GM21381 (cell line): ENCODE results near the gene ARRB1.
A peak's percentile ranks its signal among the peaks of the same experiment; 100 is the strongest.
"Not testable (repeated sequence)": the region's sequence is repeated elsewhere in the genome, so short reads cannot be mapped to it uniquely, and the experiment has no call there.

Experiments used
- ATAC-seq: cut with Tn5 transposase; IDR thresholded peaks from one replicate; pipeline ENCODE4 v1.9.1; 2021; ENCODE audit warnings: mild to moderate bottlenecking, moderate library complexity; ENCODE audit not compliant: unreplicated experiment

ARRB1 gene

DNA sequence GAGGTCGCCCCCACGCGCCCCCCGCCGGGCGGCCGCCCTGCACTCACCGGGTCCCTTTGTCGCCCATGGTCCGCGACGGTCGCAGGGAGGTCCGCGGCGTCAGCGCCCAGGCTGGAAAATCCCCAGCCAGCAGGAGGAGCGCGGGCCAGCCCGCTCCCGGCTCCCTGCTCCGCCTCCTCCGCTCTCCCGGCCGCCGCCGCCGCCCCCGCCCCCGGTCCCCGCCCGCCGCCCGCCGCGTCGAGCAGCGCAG is at the start of gene ARRB1:
ARRB1 (minus strand) TSS at position 121 of the 250 bp plus-strand sequence; CDS start at position 67, 54 bp downstream.
- ATAC-seq: no peak

- no peak for ATAC-seq
These were observed 48.8 kb upstream of the ARRB1 start for GRCh38 chr11:75400146-75400865.

DNA sequence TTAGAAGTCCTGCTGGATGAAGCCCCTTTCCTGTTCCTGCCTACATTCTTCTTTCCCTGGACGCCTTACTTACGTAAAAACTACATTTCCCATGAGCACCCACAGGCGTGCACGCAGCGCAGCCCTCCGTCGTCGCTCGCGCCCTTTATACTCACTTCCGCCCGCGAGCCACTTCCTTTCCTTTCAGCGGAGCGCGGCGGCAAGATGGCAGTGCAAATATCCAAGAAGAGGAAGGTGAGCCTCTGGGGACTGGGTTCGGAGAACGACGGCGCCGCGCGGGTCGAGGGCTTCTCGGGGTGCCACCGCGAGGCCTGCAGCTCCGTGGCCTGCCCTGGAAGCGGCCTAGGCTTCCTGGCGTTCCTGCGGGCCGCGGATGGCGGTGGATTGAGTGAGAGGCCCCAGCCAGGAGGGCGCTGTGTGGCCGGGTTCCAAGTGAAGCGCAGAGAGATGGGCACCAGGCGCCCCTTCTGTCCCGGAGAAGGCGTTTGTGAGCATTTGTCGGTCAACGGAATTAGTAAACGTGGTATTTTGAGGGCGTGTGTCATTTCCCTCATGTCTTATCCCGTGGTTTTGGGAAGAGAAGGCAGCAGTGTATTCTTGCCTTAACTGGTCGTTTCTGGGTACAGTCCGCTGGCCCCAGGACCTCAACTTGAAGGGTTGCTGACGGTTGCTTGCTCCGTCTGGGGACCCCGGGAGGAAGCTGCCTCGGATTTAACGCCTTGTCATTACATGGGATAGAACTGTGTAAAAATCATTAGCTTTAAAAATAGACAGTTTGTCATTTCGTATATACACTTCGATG is 48.1 kb upstream of the ARRB1 start, which contains the start of gene RPS3:
RPS3 (plus strand) TSS at position 175 of the 802 bp plus-strand sequence; CDS start at position 205, 30 bp downstream.
- ATAC-seq: peak; percentile 81

DNA sequence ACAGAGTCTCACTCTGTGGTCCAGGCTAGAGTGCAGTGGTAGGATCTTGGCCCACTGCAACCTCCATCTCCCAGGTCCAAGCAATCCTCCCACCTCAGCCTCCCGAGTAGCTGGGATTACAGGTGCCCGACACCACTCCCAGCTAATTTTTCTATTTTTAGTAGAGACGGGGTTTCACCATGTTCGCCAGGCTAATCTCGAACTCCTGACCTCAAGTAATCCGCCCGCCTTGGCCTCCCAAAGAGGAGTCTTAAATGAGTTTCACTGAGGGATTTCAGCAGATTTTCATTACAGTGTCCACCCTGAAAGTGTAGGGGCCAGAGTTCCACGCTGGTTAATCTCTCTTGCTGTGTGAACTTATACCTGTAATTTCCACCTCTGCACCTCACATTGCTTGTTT is 47.4 kb upstream of the ARRB1 start:
- no peak for ATAC-seq

DNA sequence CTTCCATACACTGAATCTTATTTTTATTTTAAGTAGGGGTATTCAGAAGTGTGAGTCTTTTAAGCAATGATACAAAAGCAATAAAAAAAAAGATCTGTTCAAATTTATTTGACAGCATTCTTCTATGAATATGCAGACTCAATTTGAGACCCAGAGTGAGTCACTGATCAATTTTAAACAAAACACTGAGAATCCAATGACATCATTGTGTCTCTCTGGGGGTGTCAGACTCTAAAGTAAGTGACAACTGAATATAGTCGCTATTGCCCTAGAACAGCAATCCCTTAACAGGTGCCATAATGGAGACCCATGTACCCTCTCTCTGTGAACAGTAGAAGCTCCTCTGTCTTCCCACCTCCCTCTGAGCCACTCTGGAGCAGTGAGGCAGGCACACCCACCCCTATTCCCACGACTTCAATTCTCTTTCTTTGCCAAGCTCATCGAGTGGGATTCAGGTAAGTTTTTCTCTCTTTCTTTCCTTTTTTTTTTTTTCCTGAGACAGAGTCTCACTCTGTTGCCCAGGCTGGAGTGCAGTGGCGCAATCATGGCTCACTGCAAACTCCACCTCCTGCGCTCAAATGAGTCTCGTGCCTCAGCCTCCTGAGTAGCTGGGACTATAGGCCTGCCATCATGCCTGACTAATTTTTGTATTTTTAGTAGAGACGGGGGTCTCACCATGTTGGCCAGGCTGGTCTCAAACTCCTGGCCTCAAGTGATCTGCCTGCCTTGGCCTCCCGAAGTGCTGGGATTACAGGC is 42.8 kb upstream of the ARRB1 start:
- ATAC-seq: no peak

GRCh38 chr11:75389925-75390324 is 38.5 kb upstream of the ARRB1 start:
- no peak for ATAC-seq

GRCh38 chr11:75389276-75389605 is 37.8 kb upstream of the ARRB1 start:
- no peak for ATAC-seq

GRCh38 chr11:75388386-75389275 is 37.2 kb upstream of the ARRB1 start:
- no peak for ATAC-seq

DNA sequence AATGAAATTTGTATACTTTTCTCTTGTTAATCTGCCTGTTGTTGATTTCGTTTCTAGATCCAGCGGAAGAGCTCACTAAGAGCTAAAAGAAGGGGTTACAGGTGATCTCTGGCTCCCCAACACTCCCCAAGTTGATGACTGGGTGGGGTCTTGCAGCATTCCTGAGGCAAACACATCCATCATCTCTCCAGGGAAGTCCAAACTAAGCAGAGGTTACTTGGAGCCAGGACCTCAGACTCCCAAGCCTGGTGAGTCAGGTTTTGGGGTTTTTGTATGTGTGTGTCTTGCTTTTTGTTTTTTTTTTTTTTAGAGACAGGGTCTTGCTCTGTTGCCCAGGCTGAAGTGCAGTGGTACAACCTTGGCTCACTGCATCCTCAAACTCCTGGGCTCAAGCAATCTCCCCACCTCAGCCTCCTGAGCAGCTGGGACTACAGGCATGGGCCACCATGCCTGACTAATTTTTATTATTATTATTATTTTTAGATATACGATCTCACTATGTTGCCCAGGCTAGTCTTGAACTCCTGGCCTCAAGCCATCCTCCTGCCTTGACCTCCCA is 36.4 kb upstream of the ARRB1 start:
- ATAC-seq: no peak

DNA sequence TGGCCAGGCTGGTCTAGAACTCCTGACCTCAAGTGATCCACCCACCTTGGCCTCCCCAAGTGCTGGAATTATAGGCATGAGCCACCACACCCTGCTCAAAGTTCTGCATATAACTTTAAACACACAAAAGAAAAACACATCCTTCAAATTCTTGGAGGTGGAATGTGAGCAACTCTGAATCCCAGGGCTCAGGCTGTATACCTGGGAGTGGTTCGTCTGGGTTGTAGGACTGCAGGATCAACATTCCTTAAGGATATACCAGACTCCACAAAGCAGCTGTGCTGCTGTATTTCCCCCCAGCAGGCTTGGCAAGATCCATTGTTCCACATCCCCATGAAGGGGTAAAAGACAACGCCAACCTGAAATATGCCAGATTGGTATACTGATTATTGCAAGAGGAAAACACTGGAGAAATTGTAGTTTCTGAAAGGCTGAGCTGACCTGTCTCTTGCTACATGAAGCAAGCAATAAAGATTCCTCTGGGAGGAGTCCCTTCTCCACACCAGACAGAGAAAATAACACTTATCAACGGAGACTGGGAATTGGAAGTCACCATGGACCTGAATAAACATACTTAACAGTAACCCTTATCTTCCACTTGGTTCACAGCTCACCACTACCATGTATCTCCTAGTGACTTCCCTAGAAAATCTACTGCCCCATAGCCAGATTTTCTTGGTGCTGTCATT is 35.6 kb upstream of the ARRB1 start:
- ATAC-seq: no peak

DNA sequence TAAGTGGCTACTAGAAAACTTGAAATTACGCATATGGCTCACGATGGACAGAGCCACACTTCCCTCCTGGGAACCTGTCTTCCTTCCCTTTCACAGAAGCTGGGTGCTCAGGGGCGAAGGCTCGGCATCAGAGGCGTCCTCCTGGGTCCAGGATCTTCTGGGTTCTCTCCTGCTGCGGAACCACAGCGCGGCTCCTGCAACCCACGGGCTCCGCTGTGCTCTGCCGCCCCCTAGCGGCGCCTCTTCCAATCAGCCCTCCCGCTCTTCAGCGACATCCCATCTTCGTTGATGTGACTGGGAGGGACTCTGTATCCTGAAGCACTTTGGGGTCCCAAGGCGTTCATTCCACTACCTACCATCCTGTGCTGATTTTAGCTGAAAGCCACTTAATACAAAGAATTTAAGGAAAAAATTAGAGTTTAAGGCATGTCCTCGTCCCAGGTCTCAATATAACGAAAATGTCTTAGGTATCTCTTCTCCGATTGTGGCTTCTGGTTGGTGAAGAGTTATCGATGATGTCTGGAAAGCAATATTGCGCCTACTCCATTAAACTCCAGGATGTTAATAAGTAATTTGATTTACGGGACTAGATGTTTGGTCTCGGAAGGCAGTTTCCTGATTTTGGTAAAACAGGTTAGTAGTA is 33.1 kb upstream of the ARRB1 start:
- ATAC-seq: no peak

DNA sequence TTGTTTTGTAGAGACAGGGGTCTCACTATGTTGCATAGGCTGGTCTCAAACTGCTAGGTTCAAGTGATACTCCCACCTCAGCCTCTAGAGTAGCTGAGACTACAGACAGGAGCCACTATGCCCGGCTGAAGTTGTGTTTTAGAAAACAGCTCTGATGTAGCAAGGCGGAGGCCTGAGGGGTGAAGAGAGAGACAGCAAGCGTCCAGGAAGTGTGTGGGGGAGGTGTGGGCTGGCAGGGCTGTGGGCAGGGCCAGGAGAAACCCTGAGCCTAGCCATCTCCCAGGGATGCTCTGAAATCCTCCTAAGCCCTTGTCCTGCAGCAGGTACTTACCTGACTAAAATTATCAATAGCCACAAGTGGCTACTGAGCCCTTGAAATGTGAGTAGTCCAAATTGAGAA is 31.8 kb upstream of the ARRB1 start:
- ATAC-seq: no peak

DNA sequence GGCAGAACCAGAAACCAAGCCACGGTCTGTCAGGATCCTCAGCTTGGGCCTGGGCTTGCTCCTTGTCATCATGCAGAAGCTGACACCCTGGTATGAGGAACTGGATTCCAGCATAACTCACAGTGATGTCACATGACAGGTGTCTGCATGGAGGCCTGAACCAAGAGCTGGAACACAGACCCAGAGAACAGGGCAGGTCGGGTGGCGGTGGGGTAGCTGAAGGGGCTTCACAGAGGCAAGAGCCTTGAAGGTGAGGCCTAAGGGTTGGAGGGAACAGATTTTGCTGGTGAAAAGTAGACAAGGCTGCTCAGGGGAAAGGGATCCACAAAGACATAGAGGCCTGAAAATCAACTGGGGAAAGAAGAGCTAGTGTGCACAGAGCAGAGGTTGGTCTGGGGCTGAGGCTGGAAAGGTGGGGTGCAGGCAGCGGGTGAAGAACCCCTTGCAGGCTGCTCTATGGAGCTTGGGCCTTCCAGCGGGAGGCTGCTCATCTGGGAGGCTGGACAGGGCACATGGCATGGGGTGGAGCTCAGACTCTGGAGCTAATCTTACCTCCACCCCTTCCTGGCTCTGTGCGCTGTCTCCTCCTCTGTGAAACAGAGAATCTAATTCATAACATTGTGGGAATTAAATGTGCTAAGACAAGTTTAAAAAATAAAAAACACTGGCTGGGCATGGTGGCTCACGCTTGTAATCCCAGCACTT is 29.4 kb upstream of the ARRB1 start:
- ATAC-seq: no peak

DNA sequence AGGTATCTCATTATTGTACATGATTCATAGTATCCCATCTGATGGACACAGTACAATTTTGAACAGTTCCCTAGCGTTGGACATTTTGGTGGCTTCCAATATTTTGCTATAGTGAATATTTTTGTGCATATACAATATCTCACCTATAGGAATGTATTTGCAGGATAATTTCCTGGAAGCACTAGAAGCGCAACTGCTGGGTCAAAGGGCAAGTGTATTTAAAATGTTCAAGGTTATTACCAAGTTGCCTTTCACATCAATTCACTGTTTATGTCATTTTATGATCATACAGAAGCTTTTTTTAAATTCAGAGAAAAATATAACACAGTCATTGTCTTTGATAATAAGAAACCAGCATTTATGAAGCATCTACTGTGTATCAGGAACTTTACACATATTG is 28.8 kb upstream of the ARRB1 start:
- ATAC-seq: no peak

DNA sequence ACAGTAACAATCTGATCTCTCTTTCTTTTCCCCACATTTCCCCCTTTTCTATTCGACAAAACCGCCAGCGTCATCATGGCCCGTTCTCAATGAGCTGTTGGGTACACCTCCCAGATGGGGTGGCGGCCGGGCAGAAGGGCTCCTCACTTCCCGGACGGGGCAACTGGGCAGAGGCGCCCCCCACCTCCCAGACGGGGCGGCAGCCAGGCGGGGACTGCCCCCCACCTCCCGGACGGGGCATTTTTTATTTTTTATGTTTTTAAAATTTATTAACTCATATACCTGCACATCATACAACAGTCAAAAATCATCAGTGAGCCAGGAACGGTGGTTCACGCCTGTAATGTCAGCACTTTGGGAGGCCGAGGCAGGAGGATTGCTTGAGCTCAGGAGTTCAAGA is 27.3 kb upstream of the ARRB1 start:
- ATAC-seq: not testable (repeated sequence)

DNA sequence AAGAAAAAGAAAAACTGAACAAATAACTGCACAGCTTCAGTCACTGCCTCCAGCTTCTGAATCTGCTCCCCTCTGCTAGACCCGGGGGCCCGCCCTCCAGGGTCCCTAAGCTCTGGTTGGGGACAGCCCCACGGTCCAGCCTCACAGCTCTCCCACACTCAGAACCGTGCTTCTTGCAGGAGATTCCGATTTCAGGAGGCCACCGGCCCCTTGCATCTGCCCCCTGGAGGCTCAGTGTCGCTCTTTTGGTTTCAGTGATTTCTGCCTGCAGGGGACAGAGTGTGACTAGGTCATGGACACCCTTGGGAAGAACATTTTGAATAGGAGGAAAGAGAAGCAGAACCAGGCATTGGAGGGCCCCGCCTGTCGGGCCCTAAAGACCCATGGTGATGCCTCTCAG is 24.7 kb upstream of the ARRB1 start:
- ATAC-seq: no peak

- ATAC-seq: no peak
These were observed 24.2 kb upstream of the ARRB1 start for GRCh38 chr11:75375626-75376025.

- ATAC-seq: no peak
These were observed 23.2 kb upstream of the ARRB1 start for GRCh38 chr11:75374646-75375045.

GRCh38 chr11:75373201-75373600 is 21.7 kb upstream of the ARRB1 start:
- no peak for ATAC-seq
